A673 (cell line): ENCODE measurements around the gene CDHR3.

Experiments used
- CTCF ChIP-seq: fragments of 300-800, 200-600 bp; sonication (generic); conservative IDR thresholded peaks from 2 replicates; pipeline ENCODE4 v1.5.1; 2017; ENCODE audit warnings: low read depth, mild to moderate bottlenecking, antibody characterized with exemption, low read length, moderate library complexity, mixed read lengths
- EZH2 ChIP-seq: fragments of 200-600 bp; sonication (generic); IDR thresholded peaks from 2 replicates; pipeline ENCODE4 v1.6.1; 2017; ENCODE audit warnings: borderline replicate concordance, low read depth, mild to moderate bottlenecking, mixed read lengths, antibody characterized with exemption, low read length; ENCODE audit not compliant: poor library complexity, severe bottlenecking

- TF ChIP-seq CTCF: no peak
- no peak for TF ChIP-seq EZH2
These were observed 52.5 kb downstream of the CDHR3 start for GRCh38 chr7:106015381-106016218.
